ENCODE measurements around the gene USHBP1.
A peak's percentile ranks its signal among the peaks of the same experiment; 100 is the strongest.

USHBP1 gene

DNA sequence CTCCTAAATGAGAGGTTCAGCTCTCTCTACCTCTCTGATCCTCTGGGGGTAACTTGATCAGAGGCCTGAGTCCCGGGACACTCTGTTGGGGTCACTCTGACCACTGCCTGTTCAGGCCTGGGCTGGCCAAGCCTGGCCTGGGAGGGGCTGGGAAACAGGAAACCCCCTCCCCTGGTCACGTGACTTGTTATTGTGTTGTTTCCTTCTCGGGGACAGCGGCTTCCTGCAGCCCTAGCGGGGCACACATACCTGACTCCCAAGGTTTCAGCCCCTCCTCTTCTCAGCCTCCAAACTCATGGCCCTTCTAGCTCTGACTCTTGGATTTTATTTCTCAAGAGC lies at the start of gene USHBP1:
USHBP1 (minus strand) TSS at position 105 of the 339 bp plus-strand sequence. CDS start 446 bp downstream, outside the sequence.
- CTCF ChIA-PET = interaction anchor here (0.7 kb wide), 1 partner anchor 19 kb away, joined by 4 read pairs; no protein-coding TSS in a partner anchor
- DNase-seq (ENCODE audit: low spot score) = no peak
- TF ChIP-seq CTCF (conservative IDR thresholded peaks at IDR 0.05; ENCODE audit: low read depth) = no peak
- H3K27ac ChIP-seq = peak within 1 kb of the TSS; percentile 74
- POLR2A ChIA-PET (ENCODE audit: low non-redundant PET) = no interaction called here

- H3K27ac ChIP-seq = peak overlapping the region; percentile 98
- ChIA-PET POLR2A (ENCODE audit: low non-redundant PET) (no interaction called here), CTCF (no interaction called here)
- no peak for TF ChIP-seq CTCF (conservative IDR thresholded peaks at IDR 0.05; ENCODE audit: low read depth)
- DNase-seq (ENCODE audit: low spot score) = no peak
Measured at GRCh38 chr19:17314007-17314593, 49.6 kb upstream of the USHBP1 start.

- CTCF ChIA-PET = no interaction called here
- peak overlapping the region; percentile 98 for H3K27ac ChIP-seq
- POLR2A ChIA-PET (ENCODE audit: low non-redundant PET) = no interaction called here
- TF ChIP-seq CTCF (conservative IDR thresholded peaks at IDR 0.05; ENCODE audit: low read depth) = no peak
- DNase-seq (ENCODE audit: low spot score) = no peak
Measured at GRCh38 chr19:17312189-17313113, 47.9 kb upstream of the USHBP1 start.

DNA sequence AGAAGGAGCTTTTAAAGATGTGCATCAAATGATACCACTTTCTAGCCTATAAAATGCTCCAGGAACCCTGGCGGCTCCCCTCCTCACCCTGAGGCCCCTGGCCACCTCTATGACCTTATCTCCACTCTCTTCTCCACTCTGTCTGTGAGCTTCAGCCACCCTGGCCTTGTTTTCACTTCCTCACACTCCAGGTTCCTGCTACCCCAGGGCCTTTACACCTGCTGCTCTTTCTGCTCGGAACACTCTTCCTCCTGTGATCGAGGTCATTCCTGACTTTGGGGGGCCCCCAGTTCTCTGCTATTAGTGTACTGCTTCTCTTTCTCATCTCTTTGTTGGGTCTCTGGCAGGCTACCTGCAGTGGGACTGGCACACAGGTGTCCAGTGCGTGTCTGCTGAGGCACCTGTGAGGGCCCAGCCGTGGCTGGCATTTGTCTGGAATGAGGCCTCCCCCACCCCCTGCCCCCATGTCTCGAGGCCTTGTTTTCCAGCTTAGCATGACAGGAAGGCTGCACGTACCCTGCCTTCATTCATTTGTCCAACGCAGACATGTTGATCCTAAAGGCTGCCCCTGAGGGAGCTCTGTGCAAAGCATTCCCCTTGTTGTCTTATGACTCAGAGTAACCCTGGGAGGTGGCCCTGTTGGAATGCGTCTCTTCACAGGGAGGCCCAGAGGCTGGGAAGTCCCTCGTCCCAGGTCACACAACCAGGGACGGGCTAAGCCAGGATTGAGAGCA lies 47.1 kb upstream of the USHBP1 start:
- ChIA-PET POLR2A (ENCODE audit: low non-redundant PET) (no interaction called here), CTCF (no interaction called here)
- no peak for TF ChIP-seq CTCF (conservative IDR thresholded peaks at IDR 0.05; ENCODE audit: low read depth)
- H3K27ac ChIP-seq = peak overlapping the region; percentile 98
- peak; percentile 59 for DNase-seq (ENCODE audit: low spot score)

DNA sequence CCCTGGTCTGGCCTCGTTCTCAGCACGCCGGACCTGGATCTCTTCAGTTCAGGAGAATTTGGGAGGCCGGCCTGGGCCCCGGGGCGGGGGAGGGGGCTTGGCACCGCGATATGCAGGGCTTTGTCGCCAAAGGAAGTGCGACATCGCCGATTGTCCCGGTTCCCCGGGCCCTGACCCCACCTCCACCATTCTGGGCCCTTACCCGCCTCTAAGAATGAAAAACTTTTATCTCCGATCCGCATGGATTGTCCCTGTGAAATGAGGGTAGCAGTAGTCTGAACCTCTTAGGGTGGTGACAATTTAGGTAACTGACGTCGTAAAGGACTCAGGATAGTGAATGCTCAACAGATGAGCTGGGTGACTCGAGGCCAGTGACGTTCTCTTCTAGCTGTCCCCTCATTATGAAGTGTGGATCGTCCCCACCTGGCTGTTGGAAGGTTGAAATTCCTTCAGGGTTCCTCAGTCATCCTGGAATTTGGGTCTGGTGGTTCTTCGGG lies 45.5 kb upstream of the USHBP1 start:
- POLR2A ChIA-PET (ENCODE audit: low non-redundant PET) = no interaction called here
- no peak for TF ChIP-seq CTCF (conservative IDR thresholded peaks at IDR 0.05; ENCODE audit: low read depth)
- H3K27ac ChIP-seq = peak overlapping the region; percentile 98
- CTCF ChIA-PET = no interaction called here
- DNase-seq (ENCODE audit: low spot score) = no peak

Data from RWPE1 (cell line).